ENCODE measurements around the gene PRKAG2.

PRKAG2 gene

GRCh38 chr7:151697942-151698341 is 179.0 kb downstream of the PRKAG2 start:
- DNase-seq (ENCODE audit: low read depth), result no peak
- no peak overlapping the region for H3K4me3 ChIP-seq (ENCODE audit: low read depth, low read length)

GRCh38 chr7:151697515-151697895 is 179.4 kb downstream of the PRKAG2 start:
- DNase-seq (ENCODE audit: low read depth), result no peak
- no peak overlapping the region for H3K4me3 ChIP-seq (ENCODE audit: low read depth, low read length)

- no peak overlapping the region for H3K4me3 ChIP-seq (ENCODE audit: low read depth, low read length)
- DNase-seq (ENCODE audit: low read depth), result no peak
Observed at GRCh38 chr7:151696721-151697514, 180.0 kb downstream of the PRKAG2 start.

GRCh38 chr7:151695951-151696541 is 180.9 kb downstream of the PRKAG2 start:
- H3K4me3 ChIP-seq (ENCODE audit: low read depth, low read length), result no peak overlapping the region
- DNase-seq (ENCODE audit: low read depth), result no peak

- no peak overlapping the region for H3K4me3 ChIP-seq (ENCODE audit: low read depth, low read length)
- no peak for DNase-seq (ENCODE audit: low read depth)
Observed at GRCh38 chr7:151694828-151695580, 181.9 kb downstream of the PRKAG2 start.

GRCh38 chr7:151694441-151694827 is 182.5 kb downstream of the PRKAG2 start:
- no peak for DNase-seq (ENCODE audit: low read depth)
- no peak overlapping the region for H3K4me3 ChIP-seq (ENCODE audit: low read depth, low read length)

- no peak for DNase-seq (ENCODE audit: low read depth)
- no peak overlapping the region for H3K4me3 ChIP-seq (ENCODE audit: low read depth, low read length)
Observed at GRCh38 chr7:151693140-151693539, 183.8 kb downstream of the PRKAG2 start.

- H3K4me3 ChIP-seq (ENCODE audit: low read depth, low read length), result no peak overlapping the region
- DNase-seq (ENCODE audit: low read depth), result no peak
Observed at GRCh38 chr7:151692721-151693120, 184.2 kb downstream of the PRKAG2 start.

- no peak for DNase-seq (ENCODE audit: low read depth)
- no peak overlapping the region for H3K4me3 ChIP-seq (ENCODE audit: low read depth, low read length)
Observed at GRCh38 chr7:151691449-151691848, 185.5 kb downstream of the PRKAG2 start.

- no peak for DNase-seq (ENCODE audit: low read depth)
- H3K4me3 ChIP-seq (ENCODE audit: low read depth, low read length), result no peak overlapping the region
Observed at GRCh38 chr7:151690606-151691005, 186.3 kb downstream of the PRKAG2 start.

GRCh38 chr7:151689196-151689971 is 187.5 kb downstream of the PRKAG2 start:
- no peak overlapping the region for H3K4me3 ChIP-seq (ENCODE audit: low read depth, low read length)
- DNase-seq (ENCODE audit: low read depth), result no peak

- DNase-seq (ENCODE audit: low read depth), result no peak
- H3K4me3 ChIP-seq (ENCODE audit: low read depth, low read length), result no peak overlapping the region
Observed at GRCh38 chr7:151688236-151688780, 188.6 kb downstream of the PRKAG2 start.

GRCh38 chr7:151687523-151688235 is 189.2 kb downstream of the PRKAG2 start:
- no peak overlapping the region for H3K4me3 ChIP-seq (ENCODE audit: low read depth, low read length)

GRCh38 chr7:151686826-151687225 is 190.1 kb downstream of the PRKAG2 start:
- DNase-seq (ENCODE audit: low read depth), result no peak

More at GRCh38 chr7:151687523-151688235, 189.2 kb downstream of the PRKAG2 start:
- peak; percentile 74 for DNase-seq (ENCODE audit: low read depth)

GRCh38 chr7:151686016-151686766 is 190.7 kb downstream of the PRKAG2 start:
- no peak overlapping the region for H3K4me3 ChIP-seq (ENCODE audit: low read depth, low read length)
- DNase-seq (ENCODE audit: low read depth), result no peak

More at GRCh38 chr7:151686826-151687225, 190.1 kb downstream of the PRKAG2 start:
- no peak overlapping the region for H3K4me3 ChIP-seq (ENCODE audit: low read depth, low read length)

GRCh38 chr7:151684408-151685175 is 192.3 kb downstream of the PRKAG2 start:
- no peak overlapping the region for H3K4me3 ChIP-seq (ENCODE audit: low read depth, low read length)
- no peak for DNase-seq (ENCODE audit: low read depth)

- no peak overlapping the region for H3K4me3 ChIP-seq (ENCODE audit: low read depth, low read length)
- no peak for DNase-seq (ENCODE audit: low read depth)
Observed at GRCh38 chr7:151683615-151684407, 193.1 kb downstream of the PRKAG2 start.

Measured in skeletal muscle cell (primary cell).